ENCODE measurements around the gene ATAD3A.

DNA sequence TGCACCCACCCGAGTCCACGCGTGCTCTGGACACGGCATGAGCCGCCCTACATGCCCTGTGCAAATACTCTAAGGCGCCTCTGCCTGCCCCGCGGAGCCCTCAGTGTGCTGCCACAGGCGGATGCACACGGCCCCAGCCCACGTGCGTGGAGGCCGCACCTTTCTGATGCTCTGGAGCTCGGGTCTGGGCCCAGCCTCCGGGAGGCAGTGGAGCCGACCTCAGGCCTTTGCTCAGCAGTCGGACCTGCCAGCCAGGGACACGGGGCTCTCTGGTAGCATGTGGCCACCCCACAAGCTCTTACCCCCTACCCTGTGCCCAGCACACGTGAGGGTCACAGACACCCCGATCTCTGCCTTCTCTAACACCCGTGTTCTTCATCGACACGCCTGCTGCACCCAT lies 26.4 kb downstream of the ATAD3A start:
- TF ChIP-seq, protein P1, sequence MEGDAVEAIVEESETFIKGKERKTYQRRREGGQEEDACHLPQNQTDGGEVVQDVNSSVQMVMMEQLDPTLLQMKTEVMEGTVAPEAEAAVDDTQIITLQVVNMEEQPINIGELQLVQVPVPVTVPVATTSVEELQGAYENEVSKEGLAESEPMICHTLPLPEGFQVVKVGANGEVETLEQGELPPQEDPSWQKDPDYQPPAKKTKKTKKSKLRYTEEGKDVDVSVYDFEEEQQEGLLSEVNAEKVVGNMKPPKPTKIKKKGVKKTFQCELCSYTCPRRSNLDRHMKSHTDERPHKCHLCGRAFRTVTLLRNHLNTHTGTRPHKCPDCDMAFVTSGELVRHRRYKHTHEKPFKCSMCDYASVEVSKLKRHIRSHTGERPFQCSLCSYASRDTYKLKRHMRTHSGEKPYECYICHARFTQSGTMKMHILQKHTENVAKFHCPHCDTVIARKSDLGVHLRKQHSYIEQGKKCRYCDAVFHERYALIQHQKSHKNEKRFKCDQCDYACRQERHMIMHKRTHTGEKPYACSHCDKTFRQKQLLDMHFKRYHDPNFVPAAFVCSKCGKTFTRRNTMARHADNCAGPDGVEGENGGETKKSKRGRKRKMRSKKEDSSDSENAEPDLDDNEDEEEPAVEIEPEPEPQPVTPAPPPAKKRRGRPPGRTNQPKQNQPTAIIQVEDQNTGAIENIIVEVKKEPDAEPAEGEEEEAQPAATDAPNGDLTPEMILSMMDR (conservative IDR thresholded peaks at IDR 0.05 in 1 of 2, IDR thresholded peaks at IDR 0.05 in 1 of 2; ENCODE audit: extremely low read depth in 1 of 2, insufficient read depth in 1 of 2, low read depth in 1 of 2, low read length in 2 of 2): no peak
- no peak for TF ChIP-seq EZH2 (IDR thresholded peaks at IDR 0.05; ENCODE audit: borderline replicate concordance, low read length)

All from mammary epithelial cell (primary cell).